HEK293 (cell line): ENCODE measurements around the gene AHCYL2.

Experiments
- GLI4 ChIP-seq: fragments of 450-650 bp; formaldehyde crosslinking; IDR thresholded peaks from 2 replicates; pipeline ENCODE4 v1.5.1; 2016; ENCODE audit warnings: missing biosample characterization, missing genetic modification characterization
- GLIS1 ChIP-seq: fragments of 450-650 bp; formaldehyde crosslinking; IDR thresholded peaks from 2 replicates; pipeline ENCODE4 v1.5.1; 2016; ENCODE audit warnings: missing biosample characterization, missing genetic modification characterization
- OVOL3 ChIP-seq: fragments of 450-650 bp; formaldehyde crosslinking; IDR thresholded peaks from 2 replicates; pipeline ENCODE4 v1.5.1; 2016; ENCODE audit warnings: missing biosample characterization, missing genetic modification characterization
- ZNF221 ChIP-seq: fragments of 450-650 bp; formaldehyde crosslinking; IDR thresholded peaks from 2 replicates; pipeline ENCODE4 v1.5.1; 2017; ENCODE audit warnings: missing biosample characterization, missing genetic modification characterization, borderline replicate concordance
- ZNF426 ChIP-seq: fragments of 450-650 bp; formaldehyde crosslinking; IDR thresholded peaks from 2 replicates; pipeline ENCODE4 v1.5.1; 2017; ENCODE audit warnings: missing biosample characterization, missing genetic modification characterization, mild to moderate bottlenecking, inconsistent platforms, moderate library complexity
- ZNF501 ChIP-seq: fragments of 450-650 bp; formaldehyde crosslinking; IDR thresholded peaks from 2 replicates; pipeline ENCODE4 v1.5.1; 2016; ENCODE audit warnings: missing biosample characterization, missing genetic modification characterization
- ZNF837 ChIP-seq: fragments of 450-650 bp; formaldehyde crosslinking; IDR thresholded peaks from 2 replicates; pipeline ENCODE4 v1.5.1; 2016; ENCODE audit warnings: missing biosample characterization, missing genetic modification characterization
- TF ChIP-seq, protein P1 (sequence below): fragments of 450-650 bp; formaldehyde crosslinking; IDR thresholded peaks from 2 replicates; pipeline ENCODE4 v1.5.1; 2016; ENCODE audit warnings: missing biosample characterization, missing genetic modification characterization
- TF ChIP-seq, protein P2 (sequence below): fragments of 450-650 bp; formaldehyde crosslinking; IDR thresholded peaks from 2 replicates; pipeline ENCODE4 v1.5.1; 2016; ENCODE audit warnings: missing biosample characterization, missing genetic modification characterization

DNA sequence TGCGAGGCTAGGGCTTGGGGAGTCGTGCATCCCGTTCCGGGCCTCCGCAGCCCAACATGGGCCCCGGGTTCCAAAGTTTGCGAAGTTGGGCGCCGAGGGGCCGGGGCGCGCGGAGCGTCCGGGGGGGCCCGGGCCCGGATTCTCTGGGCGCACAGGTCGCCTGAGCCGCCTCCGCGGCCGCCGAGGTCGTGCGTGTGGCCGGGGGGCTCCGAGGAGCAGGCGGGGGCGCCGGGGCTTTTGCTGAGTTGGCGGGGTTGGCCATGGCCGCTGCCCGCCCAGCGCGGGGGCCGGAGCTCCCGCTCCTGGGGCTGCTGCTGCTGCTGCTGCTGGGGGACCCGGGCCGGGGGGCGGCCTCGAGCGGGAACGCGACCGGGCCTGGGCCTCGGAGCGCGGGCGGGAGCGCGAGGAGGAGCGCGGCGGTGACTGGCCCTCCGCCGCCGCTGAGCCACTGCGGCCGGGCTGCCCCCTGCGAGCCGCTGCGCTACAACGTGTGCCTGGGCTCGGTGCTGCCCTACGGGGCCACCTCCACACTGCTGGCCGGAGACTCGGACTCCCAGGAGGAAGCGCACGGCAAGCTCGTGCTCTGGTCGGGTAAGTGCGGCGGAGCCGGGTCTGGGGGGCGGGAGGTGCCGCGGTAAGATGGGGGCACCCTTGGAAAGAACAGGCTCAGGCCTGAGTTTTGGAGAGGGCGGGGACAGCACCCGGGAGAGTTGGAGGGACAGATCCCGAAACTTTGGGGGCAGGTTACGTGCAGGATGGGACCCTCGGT lies 35.8 kb upstream of the AHCYL2 start:
- TF ChIP-seq GLIS1 (tag by site-specific recombination) (peak; percentile 39; the same call in 1 of the 2 replicates), OVOL3 (tag by site-specific recombination) (no peak), ZNF221 (no peak), ZNF501 (no peak; the same call in 1 of the 2 replicates), ZNF426 (no peak), GLI4 (tag by site-specific recombination) (no peak), ZNF837 (no peak)
- TF ChIP-seq, protein P1, sequence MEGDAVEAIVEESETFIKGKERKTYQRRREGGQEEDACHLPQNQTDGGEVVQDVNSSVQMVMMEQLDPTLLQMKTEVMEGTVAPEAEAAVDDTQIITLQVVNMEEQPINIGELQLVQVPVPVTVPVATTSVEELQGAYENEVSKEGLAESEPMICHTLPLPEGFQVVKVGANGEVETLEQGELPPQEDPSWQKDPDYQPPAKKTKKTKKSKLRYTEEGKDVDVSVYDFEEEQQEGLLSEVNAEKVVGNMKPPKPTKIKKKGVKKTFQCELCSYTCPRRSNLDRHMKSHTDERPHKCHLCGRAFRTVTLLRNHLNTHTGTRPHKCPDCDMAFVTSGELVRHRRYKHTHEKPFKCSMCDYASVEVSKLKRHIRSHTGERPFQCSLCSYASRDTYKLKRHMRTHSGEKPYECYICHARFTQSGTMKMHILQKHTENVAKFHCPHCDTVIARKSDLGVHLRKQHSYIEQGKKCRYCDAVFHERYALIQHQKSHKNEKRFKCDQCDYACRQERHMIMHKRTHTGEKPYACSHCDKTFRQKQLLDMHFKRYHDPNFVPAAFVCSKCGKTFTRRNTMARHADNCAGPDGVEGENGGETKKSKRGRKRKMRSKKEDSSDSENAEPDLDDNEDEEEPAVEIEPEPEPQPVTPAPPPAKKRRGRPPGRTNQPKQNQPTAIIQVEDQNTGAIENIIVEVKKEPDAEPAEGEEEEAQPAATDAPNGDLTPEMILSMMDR: 0 out of 2 replicates have a peak, but pooled peaks have one; percentile 28
- TF ChIP-seq, protein P2, sequence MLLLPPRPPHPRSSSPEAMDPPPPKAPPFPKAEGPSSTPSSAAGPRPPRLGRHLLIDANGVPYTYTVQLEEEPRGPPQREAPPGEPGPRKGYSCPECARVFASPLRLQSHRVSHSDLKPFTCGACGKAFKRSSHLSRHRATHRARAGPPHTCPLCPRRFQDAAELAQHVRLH: no peak
